HCT116 (cell line): ENCODE measurements around the gene SETD2. TPM values are rescaled to one million over a fixed set of nuclear protein-coding genes. Genes with fewer than 3 reads are reported as not detected.

ENCODE experiments used
- ATAC-seq: fragments of 200-7000 bp; cut with Tn5 transposase; 2 replicates; pipeline ENCODE4 v1.9.1; 2020; ENCODE audit warnings: mild to moderate bottlenecking, moderate library complexity
- BruUV-seq: library from RNA; stranded (reverse); fragments of 400-500 nt; replicated peaks from 2 replicates; lab custom pipeline; 2021; lab: Mats Ljungman, UMichigan
- CTCF ChIA-PET: fragments of 300-600 bp; sonication (Branson Sonifier 250); formaldehyde crosslinking; loops from one replicate; lab custom pipeline; 2021; ENCODE audit warnings: antibody characterized with exemption; lab: Charles Lee
- POLR2A ChIA-PET: fragments of 300-600, 350-600 bp; sonication (Branson Sonifier 250); formaldehyde crosslinking; loops from one replicate; lab custom pipeline; 2021; ENCODE audit warnings: antibody characterized with exemption; lab: Charles Lee
- RAD21 ChIA-PET, 2 experiments: fragments of 300-600 bp; sonication (Branson Sonifier 250); formaldehyde crosslinking; loops; one replicate each; lab custom pipeline; 2023; ENCODE audit warnings: low total read pairs in 2 of 2; ENCODE audit not compliant: uncharacterized antibody in 2 of 2, unreplicated experiment in 2 of 2, low non-redundant PET in 1 of 2; lab: Charles Lee
- DNase-seq: peaks from one replicate; pipeline ENCODE4 v3.0.0-alpha.2; 2010; ENCODE audit warnings: low read depth, low spot score
- H2AFZ ChIP-seq: fragments of 200-600 bp; shearing (Covaris generic), sonication (generic); 2 replicates; pipeline ENCODE4 v1.6.1; 2017; ENCODE audit warnings: low read depth, mixed run types, mixed read lengths, antibody characterized with exemption, low read length; ENCODE audit not compliant: poor library complexity, severe bottlenecking
- H3K27ac ChIP-seq: 2 replicates; pipeline ENCODE4 v1.5.1; 2012; ENCODE audit warnings: low read depth, low read length
- H3K27me3 ChIP-seq: fragments of 200-600 bp; sonication (generic); 2 replicates; pipeline ENCODE4 v1.6.1; 2016; ENCODE audit warnings: mixed run types, low read length, mixed read lengths; ENCODE audit not compliant: insufficient read depth
- H3K36me3 ChIP-seq, 2 experiments: fragments of 200-500 bp in 1 of 2; fragments of 200-600 bp in 1 of 2; sonication (Bioruptor generic) in 1 of 2; sonication (generic) in 1 of 2; 2 replicates each; pipeline versions ENCODE4 v1.5.1 to v1.6.1; 2014 to 2016; ENCODE audit warnings: low read length in 2 of 2, inconsistent platforms in 1 of 2, mixed read lengths in 1 of 2, mixed run types in 1 of 2; ENCODE audit not compliant: insufficient read depth in 2 of 2, control insufficient read depth in 1 of 2
- H3K4me1 ChIP-seq, 2 experiments: fragments of 200-600 bp in 1 of 2; sonication (generic) in 1 of 2; 2 replicates each; pipeline versions ENCODE4 v1.5.1 to v1.6.1; 2012 to 2017; ENCODE audit warnings: low read length in 2 of 2, inconsistent platforms in 1 of 2, mild to moderate bottlenecking in 1 of 2, mixed read lengths in 1 of 2, mixed run types in 1 of 2, moderate library complexity in 1 of 2; ENCODE audit not compliant: insufficient read depth in 2 of 2, control insufficient read depth in 1 of 2
- H3K4me2 ChIP-seq: fragments of 200-600 bp; sonication (generic); 2 replicates; pipeline ENCODE4 v1.6.1; 2017; ENCODE audit warnings: mixed run types, low read length, mixed read lengths
- H3K4me3 ChIP-seq, 2 experiments: fragments of 200-600 bp in 1 of 2; sonication (generic) in 1 of 2; replicated peaks in 1 of 2; 2 replicates each; pipeline ENCODE4 v1.5.1; 2011 to 2016; ENCODE audit warnings: low read length in 2 of 2, control low read depth in 1 of 2, low read depth in 1 of 2, mild to moderate bottlenecking in 1 of 2, mixed read lengths in 1 of 2, mixed run types in 1 of 2
- H3K79me2 ChIP-seq: fragments of 200-600 bp; sonication (generic); 2 replicates; pipeline ENCODE4 v1.6.1; 2017; ENCODE audit warnings: mild to moderate bottlenecking, mixed run types, low read length, moderate library complexity, mixed read lengths; ENCODE audit not compliant: insufficient read depth
- H3K9ac ChIP-seq: fragments of 200-600 bp; sonication (generic); 2 replicates; pipeline ENCODE4 v1.6.1; 2016; ENCODE audit warnings: low read length, mixed read lengths
- H3K9me2 ChIP-seq: fragments of 200-600 bp; sonication (generic), shearing (Covaris generic); 2 replicates; pipeline ENCODE4 v1.6.1; 2017; ENCODE audit warnings: mixed run types, mild to moderate bottlenecking, moderate library complexity; ENCODE audit not compliant: insufficient read depth
- H3K9me3 ChIP-seq, 2 experiments: fragments of 200-500 bp in 1 of 2; fragments of 200-600 bp in 1 of 2; sonication (Bioruptor generic) in 1 of 2; sonication (generic) in 1 of 2; 2 replicates each; pipeline ENCODE4 v1.6.1; 2014 to 2017; ENCODE audit warnings: low read length in 2 of 2, mixed read lengths in 2 of 2, inconsistent platforms in 1 of 2, low read depth in 1 of 2, mild to moderate bottlenecking in 1 of 2, mixed run types in 1 of 2, moderate library complexity in 1 of 2; ENCODE audit not compliant: control insufficient read depth in 1 of 2, insufficient read depth in 1 of 2
- H4K20me1 ChIP-seq: fragments of 200-600 bp; sonication (generic), shearing (Covaris generic); 2 replicates; pipeline ENCODE4 v1.6.1; 2017; ENCODE audit warnings: mixed run types, mild to moderate bottlenecking, moderate library complexity; ENCODE audit not compliant: insufficient read depth
- CEBPB ChIP-seq: IDR thresholded peaks from 2 replicates; pipeline ENCODE4 v1.6.1; 2012; ENCODE audit warnings: low read depth
- EZH2 ChIP-seq: fragments of 200-600 bp; sonication (generic); IDR thresholded peaks from 2 replicates; pipeline ENCODE4 v1.6.1; 2017; ENCODE audit warnings: antibody characterized with exemption, mixed run types
- JUND ChIP-seq: IDR thresholded peaks from 2 replicates; pipeline ENCODE4 v1.6.1; 2012
- POLR2A ChIP-seq: IDR thresholded peaks from 2 replicates; pipeline ENCODE4 v1.7.0; 2011; ENCODE audit warnings: borderline replicate concordance; ENCODE audit not compliant: insufficient read depth, insufficient read length; ENCODE audit errors: extremely low read depth
- RAD21 ChIP-seq: IDR thresholded peaks from 2 replicates; pipeline ENCODE4 v1.6.1; 2012; ENCODE audit warnings: low read depth, mild to moderate bottlenecking
- SIN3A ChIP-seq: IDR thresholded peaks from 2 replicates; pipeline ENCODE4 v1.6.1; 2012; ENCODE audit warnings: low read depth
- TCF7L2 ChIP-seq: IDR thresholded peaks from 2 replicates; pipeline ENCODE4 v1.7.0; 2011; ENCODE audit warnings: borderline replicate concordance, inconsistent platforms; ENCODE audit not compliant: insufficient read depth, insufficient read length; ENCODE audit errors: extremely low read depth
- ZFX ChIP-seq: fragments of 450-650 bp; IDR thresholded peaks from 2 replicates; pipeline ENCODE4 v1.6.1; 2017
- ZNF274 ChIP-seq: fragments of 200-500 bp; sonication (Bioruptor generic); IDR thresholded peaks from 2 replicates; pipeline ENCODE4 v1.6.1; 2014; ENCODE audit warnings: mild to moderate bottlenecking, low read depth, low read length, inconsistent platforms
- intact Hi-C: fragments of 100-400 bp; cut with micrococcal nuclease; formaldehyde crosslinking; loops from 2 replicates; pipeline ENCODE4 v1.10.0; 2022
- total RNA-seq: library from RNA; stranded (reverse); gene quantifications from one replicate; pipeline ENCODE4 v1.2.1, GENCODE V29; 2021; ENCODE audit not compliant: unreplicated experiment
- TF ChIP-seq, protein P1 (sequence below): IDR thresholded peaks from 2 replicates; pipeline ENCODE4 v1.6.1; 2012; ENCODE audit warnings: low read depth
- TF ChIP-seq, protein P2 (sequence below): IDR thresholded peaks from 2 replicates; pipeline ENCODE4 v1.6.1; 2012

SETD2 gene
- total RNA-seq, 1 experiment from 2014 or later, result 33.0 TPM

DNA sequence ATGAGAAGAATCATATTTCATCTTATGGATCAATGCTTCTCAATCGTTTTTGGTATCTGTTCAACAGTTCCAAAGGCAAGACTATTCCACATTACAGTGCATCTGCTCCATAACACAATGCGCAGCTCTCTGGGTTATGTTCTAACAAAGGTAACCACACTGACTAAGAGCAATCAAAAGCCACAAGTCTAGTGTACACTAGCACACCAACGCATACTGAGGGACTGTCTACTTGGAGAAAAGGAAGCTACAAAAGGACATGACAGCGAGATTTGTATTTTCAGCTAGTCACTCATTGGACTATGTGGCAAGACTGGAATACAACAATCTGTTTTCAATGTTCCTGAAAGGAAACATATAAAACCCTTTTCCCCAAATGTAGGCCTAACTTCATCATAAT, 35.8 kb downstream of the SETD2 start:
- Histone ChIP-seq H3K4me1 (no peaks in the 10 kb centered on the region), H3K9me2 (no peaks in the 10 kb centered on the region), H3K9me3 (no peaks in the 10 kb centered on the region), H3K79me2 (peaks cover 77% of the 10 kb centered on the region), H3K9ac (no peak overlapping the region), H4K20me1 (peaks cover 16% of the 10 kb centered on the region; the same call in 1 of the 2 replicates), H3K27me3 (no peaks in the 10 kb centered on the region), H3K27ac (no peak overlapping the region), H3K4me2 (no peak overlapping the region), H2AFZ (no peak overlapping the region), H3K36me3 (peaks cover 7 to 13% of the 10 kb centered on the region in 2 experiments; a peak in 2 of 4 replicates), H3K4me3 (no peak overlapping the region)
- ChIA-PET POLR2A (no interaction called here), CTCF (no interaction called here), RAD21 (no interaction called here)
- TF ChIP-seq JUND (no peak), ZFX (no peak), SIN3A (no peak), POLR2A (no peak), RAD21 (no peak), EZH2 (no peak), ZNF274 (no peak), TCF7L2 (no peak), CEBPB (no peak)
- TF ChIP-seq, protein P1, sequence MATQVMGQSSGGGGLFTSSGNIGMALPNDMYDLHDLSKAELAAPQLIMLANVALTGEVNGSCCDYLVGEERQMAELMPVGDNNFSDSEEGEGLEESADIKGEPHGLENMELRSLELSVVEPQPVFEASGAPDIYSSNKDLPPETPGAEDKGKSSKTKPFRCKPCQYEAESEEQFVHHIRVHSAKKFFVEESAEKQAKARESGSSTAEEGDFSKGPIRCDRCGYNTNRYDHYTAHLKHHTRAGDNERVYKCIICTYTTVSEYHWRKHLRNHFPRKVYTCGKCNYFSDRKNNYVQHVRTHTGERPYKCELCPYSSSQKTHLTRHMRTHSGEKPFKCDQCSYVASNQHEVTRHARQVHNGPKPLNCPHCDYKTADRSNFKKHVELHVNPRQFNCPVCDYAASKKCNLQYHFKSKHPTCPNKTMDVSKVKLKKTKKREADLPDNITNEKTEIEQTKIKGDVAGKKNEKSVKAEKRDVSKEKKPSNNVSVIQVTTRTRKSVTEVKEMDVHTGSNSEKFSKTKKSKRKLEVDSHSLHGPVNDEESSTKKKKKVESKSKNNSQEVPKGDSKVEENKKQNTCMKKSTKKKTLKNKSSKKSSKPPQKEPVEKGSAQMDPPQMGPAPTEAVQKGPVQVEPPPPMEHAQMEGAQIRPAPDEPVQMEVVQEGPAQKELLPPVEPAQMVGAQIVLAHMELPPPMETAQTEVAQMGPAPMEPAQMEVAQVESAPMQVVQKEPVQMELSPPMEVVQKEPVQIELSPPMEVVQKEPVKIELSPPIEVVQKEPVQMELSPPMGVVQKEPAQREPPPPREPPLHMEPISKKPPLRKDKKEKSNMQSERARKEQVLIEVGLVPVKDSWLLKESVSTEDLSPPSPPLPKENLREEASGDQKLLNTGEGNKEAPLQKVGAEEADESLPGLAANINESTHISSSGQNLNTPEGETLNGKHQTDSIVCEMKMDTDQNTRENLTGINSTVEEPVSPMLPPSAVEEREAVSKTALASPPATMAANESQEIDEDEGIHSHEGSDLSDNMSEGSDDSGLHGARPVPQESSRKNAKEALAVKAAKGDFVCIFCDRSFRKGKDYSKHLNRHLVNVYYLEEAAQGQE, result no peak
- TF ChIP-seq, protein P2, sequence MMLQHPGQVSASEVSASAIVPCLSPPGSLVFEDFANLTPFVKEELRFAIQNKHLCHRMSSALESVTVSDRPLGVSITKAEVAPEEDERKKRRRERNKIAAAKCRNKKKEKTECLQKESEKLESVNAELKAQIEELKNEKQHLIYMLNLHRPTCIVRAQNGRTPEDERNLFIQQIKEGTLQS, result no peak
- intact Hi-C loops, result no loop called here
- ATAC-seq (no peak), DNase-seq (no peak)
- BruUV-seq, result no TSS peak
